Mammary epithelial cell (primary cell): Measurements from ENCODE around the gene AHCYL1.

Source experiments
- EZH2 ChIP-seq: IDR thresholded peaks from 2 replicates; pipeline ENCODE4 v1.6.1; 2012; ENCODE audit warnings: low read length, inconsistent platforms, borderline replicate concordance
- TF ChIP-seq, protein P1 (sequence below), 2 donors: IDR thresholded peaks in 1 of 2; conservative IDR thresholded peaks in 1 of 2; 2 replicates each; pipeline ENCODE4 v1.5.1; 2011 to 2012; ENCODE audit warnings: inconsistent platforms in 2 of 2, low read length in 2 of 2, mild to moderate bottlenecking in 2 of 2, control low read depth in 1 of 2, low read depth in 1 of 2; ENCODE audit not compliant: insufficient read depth in 1 of 2; ENCODE audit errors: extremely low read depth in 1 of 2

DNA sequence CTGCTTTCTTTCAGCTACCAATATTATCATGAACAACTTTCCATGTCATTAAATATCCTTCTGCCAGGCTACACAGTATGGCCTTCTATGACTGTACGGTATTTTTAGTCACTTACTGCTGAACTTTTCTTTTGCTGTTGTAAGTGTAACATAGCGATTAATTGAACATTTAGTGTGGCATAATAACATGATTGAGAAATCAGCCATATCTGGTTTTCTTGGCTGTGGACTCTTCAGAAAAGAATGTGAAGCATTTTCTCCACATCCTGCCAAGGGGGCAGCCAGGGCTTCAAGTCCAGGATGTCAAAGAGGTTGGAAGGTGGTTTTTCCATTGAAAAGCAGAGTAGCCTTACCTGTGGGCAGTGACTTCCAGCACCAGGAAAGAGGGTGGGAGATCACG is 8.8 kb upstream of the AHCYL1 start:
- TF ChIP-seq, protein P1, sequence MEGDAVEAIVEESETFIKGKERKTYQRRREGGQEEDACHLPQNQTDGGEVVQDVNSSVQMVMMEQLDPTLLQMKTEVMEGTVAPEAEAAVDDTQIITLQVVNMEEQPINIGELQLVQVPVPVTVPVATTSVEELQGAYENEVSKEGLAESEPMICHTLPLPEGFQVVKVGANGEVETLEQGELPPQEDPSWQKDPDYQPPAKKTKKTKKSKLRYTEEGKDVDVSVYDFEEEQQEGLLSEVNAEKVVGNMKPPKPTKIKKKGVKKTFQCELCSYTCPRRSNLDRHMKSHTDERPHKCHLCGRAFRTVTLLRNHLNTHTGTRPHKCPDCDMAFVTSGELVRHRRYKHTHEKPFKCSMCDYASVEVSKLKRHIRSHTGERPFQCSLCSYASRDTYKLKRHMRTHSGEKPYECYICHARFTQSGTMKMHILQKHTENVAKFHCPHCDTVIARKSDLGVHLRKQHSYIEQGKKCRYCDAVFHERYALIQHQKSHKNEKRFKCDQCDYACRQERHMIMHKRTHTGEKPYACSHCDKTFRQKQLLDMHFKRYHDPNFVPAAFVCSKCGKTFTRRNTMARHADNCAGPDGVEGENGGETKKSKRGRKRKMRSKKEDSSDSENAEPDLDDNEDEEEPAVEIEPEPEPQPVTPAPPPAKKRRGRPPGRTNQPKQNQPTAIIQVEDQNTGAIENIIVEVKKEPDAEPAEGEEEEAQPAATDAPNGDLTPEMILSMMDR (conservative IDR thresholded peaks at IDR 0.05 in 1 of 2, IDR thresholded peaks at IDR 0.05 in 1 of 2; ENCODE audit: extremely low read depth in 1 of 2, insufficient read depth in 1 of 2, low read depth in 1 of 2, low read length in 2 of 2) = no peak
- no peak for TF ChIP-seq EZH2
